GM21576 (cell line): ENCODE measurements around the gene TJAP1.

ENCODE experiments used
- ATAC-seq: cut with Tn5 transposase; IDR thresholded peaks from one replicate; pipeline ENCODE4 v1.9.1; 2021; ENCODE audit warnings: mild to moderate bottlenecking, moderate library complexity; ENCODE audit not compliant: unreplicated experiment

TJAP1 gene

DNA sequence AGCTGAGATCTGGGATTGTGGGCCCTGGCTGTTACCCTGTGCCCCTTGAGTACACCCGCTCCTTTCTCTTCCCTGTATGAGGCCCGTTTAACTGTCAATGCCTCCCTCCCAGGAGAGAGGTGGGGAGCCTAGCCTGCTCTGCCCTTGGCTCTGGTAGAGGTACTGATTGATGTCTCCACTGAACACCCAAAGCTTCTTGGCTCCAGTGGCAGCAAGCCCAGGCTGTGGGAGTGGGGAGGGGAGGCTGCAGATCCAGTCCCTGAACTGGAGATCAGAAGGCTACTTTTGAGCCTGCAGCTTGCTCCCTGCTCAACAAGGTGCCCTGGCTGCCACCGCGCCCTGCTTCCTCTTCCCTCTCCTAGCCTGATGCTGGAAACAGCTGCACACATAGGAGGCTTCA lies 25.3 kb downstream of the TJAP1 start:
- no peak for ATAC-seq

DNA sequence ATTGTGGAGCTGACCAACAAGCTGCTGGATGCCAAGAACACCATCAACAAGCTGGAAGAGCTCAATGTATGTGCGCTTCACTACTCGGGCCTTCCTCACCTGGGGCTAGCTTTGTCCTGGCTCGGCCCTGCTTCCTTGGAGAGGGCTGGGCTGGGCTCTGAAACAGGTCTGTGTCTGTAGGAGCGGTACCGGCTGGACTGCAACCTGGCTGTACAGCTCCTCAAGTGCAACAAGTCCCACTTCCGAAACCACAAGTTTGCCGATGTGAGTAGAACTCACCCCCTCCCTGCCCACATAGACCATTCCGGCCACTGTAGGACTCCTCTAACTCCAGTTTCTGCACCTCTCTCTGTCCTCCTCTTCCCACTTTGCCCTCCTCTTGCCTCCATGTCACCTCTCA lies 26.1 kb downstream of the TJAP1 start:
- no peak for ATAC-seq

DNA sequence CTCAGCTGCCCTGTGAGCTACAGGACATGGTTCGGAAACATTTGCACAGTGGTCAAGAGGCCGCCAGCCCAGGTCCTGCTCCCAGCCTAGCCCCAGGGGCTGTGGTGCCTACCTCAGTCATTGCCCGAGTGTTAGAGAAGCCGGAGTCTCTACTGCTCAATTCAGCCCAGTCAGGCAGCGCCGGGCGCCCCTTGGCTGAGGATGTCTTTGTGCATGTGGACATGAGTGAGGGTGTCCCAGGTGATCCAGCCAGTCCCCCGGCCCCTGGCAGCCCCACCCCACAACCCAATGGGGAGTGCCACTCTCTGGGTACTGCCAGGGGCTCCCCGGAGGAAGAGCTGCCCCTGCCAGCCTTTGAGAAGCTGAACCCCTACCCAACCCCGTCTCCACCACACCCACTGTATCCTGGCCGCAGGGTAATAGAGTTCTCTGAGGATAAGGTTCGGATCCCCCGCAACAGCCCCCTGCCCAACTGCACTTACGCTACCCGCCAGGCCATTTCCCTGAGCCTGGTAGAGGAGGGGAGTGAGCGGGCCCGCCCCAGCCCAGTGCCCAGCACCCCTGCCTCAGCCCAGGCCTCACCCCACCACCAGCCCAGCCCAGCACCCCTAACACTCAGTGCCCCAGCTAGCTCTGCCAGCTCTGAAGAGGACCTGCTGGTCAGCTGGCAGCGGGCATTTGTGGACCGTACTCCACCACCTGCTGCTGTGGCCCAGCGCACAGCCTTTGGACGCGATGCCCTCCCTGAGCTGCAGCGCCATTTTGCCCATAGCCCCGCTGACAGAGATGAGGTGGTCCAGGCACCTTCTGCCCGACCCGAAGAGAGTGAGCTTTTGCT lies 27.6 kb downstream of the TJAP1 start:
- ATAC-seq, result no peak

DNA sequence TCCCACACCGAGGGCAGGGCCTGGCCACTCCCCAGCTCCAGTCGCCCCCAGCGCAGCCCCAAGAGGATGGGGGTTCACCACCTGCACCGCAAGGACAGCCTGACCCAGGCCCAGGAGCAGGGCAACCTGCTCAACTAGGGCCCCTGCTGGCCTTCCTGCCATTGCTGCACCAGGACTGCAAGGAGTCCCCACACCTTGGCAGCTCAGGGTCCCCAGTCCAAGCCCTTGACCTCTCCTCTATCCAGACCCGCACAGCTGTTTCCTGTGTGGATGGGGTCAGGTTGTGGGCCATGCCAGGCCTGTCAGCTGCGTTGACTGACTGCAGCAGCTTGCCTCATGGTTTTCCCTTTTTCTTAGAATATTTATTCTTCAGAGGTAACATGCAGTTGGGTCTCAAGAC lies 28.3 kb downstream of the TJAP1 start:
- ATAC-seq, result no peak

DNA sequence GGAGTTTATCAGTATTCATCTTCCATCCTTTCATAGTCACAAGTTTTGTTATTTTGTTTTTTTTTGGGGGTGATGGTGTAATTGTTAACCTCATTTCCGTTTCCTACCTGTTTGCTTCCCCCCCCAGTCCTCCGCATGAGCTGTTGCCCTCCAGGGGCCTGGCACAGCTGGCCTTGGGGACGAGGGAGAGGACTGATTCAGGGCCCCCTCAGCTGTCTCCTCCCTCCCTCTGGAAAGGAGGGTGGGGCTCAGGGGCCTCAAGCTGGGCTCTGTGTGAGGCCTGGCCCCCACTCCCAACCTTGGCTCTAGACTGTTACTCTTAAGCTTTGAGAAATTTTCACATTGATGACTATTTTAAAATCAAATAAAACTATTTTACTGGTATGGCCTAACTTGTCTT lies 28.8 kb downstream of the TJAP1 start:
- ATAC-seq, result no peak

DNA sequence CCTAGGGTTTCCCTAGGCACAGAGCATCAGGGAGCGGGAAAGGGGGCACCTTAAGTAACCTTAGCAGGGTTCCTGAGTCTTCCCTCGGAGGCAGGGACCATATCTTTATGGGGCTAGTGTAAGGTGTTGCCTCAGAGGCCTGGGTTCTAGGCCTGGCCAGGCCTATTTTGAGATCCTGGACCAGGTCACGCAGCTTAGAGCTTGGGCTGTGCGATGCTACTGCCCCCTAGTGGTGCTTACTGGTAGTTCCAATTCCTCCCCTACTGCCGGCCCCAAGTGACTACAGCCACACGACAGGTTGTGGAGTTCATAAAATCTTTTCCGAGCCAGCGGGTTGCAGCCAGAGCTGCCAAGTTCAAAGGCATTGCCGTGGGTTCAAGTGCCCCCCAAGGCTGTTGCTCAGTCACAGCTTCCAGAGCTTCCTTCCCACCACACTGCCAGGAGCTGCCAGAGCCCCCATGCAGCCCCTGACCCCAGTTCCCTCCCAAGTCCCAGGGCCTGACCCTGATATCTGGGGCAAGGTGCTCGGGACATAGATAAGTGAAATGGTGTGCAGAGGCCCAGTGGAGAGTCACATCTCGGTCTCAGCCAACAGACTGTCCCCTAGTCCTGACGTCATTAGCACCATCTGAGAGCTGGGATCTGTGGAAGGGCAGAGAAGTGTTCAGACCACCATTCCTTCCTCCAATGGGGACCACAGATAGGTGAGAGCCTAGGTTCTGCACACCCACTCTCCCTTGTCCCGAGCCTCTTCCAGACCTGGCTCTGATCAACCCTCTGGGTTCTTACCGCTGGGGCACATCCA lies 29.5 kb downstream of the TJAP1 start:
- peak; percentile 54 for ATAC-seq

DNA sequence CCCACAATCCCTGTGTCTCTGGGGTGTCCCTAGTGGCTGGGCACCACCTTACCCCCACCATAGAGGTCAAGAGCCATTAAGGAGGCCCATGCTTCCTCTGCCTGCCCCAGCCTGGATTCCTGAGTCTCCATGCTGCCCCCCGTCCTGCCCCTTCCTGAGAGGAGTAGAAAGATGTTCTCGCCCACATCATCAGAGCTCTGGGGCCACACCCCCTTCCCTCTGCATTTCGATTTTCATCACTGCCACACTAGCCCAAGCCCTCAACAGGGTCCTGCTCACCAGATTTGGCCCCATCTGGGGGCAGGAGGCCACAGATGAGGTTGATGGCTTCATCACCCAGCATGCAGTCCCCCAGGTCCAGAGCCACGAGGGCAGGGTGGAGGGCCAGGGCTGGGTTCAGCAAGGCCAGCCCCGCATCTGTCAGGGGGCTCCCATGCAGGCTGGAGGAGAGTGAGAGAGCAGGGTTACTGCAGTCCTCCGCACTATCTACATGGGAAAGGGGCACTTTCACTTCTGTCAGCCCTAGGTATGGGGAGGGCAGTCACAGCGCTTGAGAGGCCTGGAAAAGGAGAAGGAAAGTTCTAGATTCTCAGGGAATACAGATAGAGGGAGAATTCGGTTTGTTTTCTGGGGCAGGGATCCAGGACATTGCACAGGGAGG lies 31.2 kb downstream of the TJAP1 start:
- no peak for ATAC-seq

DNA sequence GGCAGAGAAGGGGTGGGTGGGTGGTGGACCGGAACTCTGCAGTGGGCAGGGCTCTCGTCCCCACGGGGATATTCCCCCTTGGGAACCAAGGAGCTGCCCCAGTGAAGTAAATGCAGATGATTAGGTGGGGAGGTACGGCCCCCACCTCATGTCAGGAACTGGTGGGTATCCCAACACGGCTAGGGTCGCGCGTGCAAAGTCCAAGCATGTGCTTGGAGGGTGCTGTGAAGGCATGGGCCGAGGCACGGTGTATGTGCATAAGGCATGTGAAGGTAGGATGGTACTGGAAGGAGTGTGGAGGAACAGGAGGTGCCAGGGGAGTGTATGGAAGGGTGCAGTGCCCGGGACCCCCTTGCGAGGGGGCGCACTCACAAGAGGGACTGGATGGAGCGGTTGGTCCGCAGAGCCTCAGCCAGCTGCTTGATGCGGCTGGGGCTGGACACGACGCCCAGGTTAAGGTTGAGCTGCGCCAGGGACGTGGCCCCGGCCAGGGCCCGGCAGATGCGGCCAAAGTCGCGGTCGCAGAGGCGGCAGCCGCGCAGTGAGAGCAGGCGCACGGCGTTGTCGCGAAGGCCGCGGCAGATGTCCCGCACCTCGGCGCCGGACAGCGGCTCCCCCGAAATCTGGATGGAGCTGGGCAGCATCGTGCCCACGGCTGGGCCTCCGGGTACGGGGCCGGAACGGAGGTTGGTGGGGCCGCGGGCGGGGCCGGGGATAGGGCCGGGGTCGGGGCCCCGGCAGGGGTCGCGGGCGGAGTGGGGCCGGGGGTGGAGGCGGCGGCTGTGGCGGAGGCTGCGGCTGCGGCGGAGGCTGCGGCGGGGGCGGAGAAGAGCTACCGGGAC lies 32.0 kb downstream of the TJAP1 start:
- ATAC-seq, result no peak

DNA sequence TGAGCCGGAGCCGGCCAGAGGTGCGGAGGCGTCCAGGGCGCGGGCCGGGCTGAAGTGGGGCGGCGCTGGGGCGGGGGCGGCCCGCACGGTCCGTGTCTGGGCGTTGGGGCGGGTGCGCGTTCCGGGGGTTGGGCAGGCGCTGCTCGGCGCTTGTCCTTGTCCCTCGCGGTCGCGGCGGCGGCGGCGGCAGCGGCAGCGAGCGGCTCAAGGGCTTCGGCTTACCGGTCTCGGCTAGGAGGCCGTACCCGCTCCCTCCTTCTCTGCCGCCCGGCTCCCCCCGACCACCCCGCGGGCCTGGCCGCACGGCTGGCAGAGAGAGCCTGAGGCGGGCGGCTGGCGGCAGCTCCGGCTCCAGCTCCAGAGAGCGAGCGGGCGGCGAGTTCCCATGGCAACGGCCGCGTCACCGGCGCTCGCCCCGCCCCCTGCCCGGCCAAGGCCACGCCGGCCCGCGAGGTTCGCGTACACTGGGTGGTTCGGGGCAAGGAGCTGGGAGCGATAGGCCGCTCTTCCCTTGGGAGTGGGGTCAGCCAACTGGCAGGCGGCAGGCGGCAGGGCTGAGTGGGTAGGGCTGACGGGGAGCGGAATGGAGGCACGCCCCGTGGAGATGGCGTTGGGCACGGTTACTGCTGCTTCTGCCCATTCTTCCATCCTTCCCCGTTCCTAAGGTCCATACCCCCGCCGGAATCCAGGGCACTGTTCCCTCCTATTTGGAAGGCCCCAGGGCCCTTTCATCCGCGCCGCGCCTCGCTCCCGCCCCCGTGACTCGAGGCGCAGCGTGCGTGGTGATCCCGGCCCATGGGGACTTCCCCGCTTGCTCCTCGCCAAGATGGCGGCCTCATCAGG lies 32.8 kb downstream of the TJAP1 start, which contains the start of gene LRRC73:
Gene LRRC73 (minus strand): TSS at position 363 of the 843 bp plus-strand sequence. CDS start 561 bp downstream, outside the sequence.
- peak; percentile 51 for ATAC-seq

DNA sequence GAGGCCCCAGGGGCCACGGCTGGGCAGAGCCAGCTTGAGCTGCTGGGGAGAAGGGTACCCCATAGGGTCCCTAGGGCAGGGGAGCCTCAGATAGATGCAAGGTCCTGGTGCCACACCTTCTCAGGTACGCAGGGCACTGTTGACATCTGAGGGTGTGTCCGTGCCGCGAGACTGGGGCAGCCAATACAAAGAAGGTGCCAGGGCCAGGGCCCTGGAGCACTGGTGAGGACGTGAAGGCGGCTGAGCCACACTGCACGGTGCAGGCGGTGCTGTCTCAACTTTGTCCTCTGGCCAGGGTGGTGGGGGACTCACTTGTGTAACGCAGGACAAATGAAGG lies 33.4 kb downstream of the TJAP1 start:
- ATAC-seq, result no peak

DNA sequence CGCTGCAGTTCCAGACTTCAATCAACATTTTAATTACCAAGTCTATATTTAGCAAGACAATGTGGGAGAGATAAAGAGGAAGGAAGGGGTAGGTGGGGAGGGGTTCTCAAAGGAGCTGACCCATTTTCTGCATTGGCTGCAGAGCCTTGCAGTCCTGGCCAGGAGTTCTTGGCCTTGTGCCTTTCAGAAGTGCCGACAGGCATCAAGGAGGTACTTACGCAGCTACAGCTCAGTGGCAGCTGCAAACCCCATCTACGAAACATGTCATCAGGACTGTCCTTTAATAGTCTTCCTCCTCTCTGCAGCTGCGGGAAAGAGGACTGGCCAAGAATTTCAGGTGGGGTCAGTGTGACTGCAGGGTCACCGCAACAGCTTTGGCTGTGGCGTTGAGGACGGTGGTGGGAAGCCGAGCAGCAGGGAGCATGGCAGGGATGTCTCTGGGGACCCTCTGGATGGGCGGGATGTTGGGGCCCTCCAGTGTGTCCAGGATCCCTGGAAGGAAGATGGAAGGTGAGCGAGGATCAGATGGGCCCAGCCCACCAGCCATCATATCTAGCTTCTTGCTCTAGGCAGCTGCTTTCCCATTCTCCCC lies 34.5 kb downstream of the TJAP1 start:
- ATAC-seq, result no peak

DNA sequence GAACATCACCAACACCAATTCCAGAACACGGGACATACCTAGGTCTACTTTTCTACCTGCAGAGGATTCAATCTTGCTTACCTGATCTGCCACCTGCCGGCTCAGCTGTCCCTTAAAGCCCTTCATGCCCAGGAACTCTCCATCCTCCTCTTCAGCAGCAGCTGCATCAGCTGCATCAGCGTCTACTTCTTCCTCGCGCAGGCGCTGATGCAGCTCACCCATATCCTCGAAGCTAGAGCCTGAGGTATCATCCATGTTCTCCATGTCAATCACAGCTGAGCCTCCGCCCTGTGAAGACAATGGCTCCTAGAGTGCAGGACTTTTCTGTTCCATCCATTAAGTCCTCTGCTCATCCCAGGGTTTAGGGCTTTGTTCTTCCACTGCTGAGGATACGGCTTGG lies 38.4 kb downstream of the TJAP1 start:
- no peak for ATAC-seq

DNA sequence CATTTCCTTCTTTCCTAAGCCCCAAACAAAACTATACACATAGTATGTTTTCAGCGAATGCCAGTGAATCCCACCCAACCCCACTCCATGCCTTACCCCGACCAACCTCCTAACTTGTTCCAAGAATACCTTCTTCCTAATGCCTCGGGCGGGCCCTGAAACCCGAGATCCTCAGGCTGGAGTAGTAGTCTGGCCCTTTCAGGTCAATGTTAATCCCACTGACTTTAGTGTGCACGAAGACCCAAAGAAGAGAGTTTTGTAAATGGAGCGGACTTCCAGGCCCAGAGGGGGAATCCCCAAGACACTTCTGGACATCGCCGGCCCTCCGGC lies 39.0 kb downstream of the TJAP1 start:
- no peak for ATAC-seq

DNA sequence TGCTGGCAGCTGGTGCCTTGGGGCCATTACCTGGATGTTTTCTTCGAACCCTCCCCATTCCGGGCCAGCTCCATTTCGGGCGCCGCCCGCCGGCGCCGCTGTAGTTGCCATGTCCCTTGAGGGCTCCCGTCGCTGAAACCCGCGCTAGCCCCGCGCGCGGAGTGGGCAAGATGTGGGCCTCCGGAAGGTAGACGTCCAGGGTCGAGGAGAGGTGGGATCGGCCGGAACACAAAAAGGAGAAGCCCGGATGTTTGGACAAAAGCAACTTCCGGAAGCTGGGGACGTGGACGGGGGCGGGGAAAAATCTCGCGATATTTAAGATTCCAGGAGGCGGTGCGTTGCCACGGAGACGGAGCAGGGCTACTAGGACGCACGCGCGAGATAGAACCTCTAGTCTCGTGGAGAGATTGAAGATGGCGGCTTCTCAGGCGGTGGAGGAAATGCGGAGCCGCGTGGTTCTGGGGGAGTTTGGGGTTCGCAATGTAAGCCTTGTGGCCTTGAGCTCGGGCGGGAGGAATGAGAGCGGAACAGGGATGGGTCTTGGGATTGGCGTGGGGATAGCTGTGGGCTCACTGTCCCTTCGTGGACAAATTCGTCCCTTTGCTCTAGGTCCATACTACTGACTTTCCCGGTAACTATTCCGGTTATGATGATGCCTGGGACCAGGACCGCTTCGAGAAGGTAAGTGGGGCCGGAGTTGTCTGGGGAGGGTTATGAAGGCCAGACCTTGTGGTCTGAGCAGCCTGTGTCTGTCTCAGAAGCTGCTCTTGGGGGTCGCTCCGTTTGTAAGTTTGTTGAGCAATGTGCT lies 39.5 kb downstream of the TJAP1 start, which contains the start of the genes POLR1C and YIPF3:
Gene POLR1C (plus strand): TSS at position 393 of the 808 bp plus-strand sequence. CDS start 21 bp downstream, at position 414.
Gene YIPF3 (minus strand): TSS at position 230 of the 808 bp plus-strand sequence. CDS start 119 bp downstream, at position 111.
- ATAC-seq, result peak; percentile 83

DNA sequence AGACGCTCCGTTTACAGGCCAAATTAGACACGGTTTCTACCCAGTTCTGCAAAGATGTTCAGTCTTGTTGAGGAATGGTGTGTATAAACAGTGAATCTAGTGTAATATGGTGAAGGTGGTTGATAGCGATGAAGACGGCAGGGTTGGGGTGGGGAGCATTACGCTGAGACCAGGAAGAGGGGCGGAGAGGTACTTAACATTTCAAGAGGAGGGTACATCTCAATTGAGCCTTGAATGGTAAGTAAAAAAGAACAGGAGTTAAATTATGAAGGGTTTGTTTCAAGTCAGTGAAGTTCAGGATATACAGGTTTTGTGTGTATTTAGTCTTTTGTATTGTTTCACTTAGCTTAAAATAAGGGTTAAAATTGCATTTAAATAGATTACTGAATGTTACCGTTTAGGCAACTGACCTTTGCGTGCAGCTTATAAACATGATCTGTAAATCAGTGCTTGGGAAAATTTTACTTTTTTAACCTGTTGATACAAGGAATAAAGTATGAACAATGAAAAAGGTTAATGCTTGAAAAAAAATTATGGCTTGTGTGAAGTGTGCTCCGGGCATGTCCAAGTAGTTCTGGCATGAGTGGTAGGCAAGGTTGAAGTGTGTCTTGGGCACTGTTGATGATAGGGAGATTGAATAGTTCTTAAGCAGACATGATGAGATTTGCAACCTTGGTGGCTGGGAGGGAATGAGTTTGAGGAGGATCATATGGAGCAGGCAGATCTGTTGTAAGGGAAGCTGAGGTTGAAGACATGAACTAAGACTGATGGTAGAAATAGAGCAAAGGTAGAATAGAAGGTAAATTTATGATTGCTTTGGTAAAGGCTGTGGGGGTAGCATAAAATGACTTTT lies 40.4 kb downstream of the TJAP1 start:
- ATAC-seq, result no peak

DNA sequence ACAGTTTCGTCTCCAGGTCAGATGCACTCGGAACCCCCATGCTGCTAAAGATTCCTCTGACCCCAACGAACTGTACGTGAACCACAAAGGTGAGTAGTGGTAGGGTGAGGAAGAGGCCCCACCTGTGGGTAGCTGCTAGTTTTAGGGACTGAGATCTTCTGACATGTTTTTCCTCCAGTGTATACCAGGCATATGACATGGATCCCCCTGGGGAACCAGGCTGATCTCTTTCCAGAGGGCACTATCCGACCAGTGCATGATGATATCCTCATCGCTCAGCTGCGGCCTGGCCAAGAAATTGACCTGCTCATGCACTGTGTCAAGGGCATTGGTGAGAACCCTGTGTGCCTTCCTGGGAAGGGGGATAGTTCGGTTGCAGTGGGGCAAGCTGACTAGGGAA lies 42.7 kb downstream of the TJAP1 start:
- no peak for ATAC-seq

DNA sequence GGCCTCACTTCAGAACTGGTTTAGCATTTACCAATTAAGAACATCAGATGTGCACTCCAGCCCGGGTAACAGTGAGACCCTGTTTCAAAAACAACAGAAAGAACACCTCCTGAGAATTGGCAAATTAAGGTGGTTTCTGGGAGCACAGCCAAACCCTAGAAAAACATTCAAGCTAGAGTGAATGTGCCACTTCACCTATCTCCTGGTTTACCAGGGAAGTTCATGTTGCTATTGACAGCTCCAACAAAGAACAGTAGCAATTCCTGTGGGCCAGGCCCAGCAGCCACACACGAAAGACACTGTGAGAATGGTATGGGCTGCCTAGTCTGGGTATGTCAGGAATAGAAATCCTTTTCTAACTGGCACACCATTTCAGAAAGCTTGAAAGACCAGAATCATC lies 44.5 kb downstream of the TJAP1 start:
- no peak for ATAC-seq
